ENCODE data around the gene MRGPRD.

MRGPRD gene

DNA sequence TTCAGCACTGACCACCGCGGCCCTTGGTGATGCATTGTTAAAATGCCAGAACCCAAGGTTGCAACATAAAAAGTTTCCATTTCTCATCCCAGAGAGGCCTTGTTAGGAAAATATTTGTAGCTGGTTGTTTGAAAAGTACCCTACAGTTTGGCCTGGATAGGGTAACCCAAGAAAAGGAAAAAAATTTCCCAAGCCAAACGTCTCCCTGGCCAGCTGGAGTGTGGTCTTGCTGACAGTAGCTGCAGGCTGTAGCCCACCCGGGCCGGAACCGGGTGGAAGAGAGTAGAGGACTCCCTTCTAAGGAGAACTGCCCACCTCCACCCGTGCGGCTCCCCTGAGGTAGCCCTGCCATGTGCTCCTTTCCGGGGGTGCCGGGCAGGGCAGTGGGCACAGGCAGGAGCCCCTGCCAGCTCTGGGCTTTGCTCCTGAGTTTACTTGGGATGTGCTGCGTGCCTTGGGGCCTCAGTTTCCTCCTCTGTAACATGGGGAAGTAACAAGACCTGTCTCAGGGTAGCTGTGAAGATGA lies 38.6 kb downstream of the MRGPRD start:
- Mint-ChIP-seq H3K4me3 (no peak overlapping the region), H3K9me3 (no peaks in the 10 kb centered on the region), H3K27me3 (no peaks in the 10 kb centered on the region), H3K27ac (no peak overlapping the region), H3K4me1 (no peaks in the 10 kb centered on the region), H3K36me3 (peaks cover 7% of the 10 kb centered on the region)
- no peak for DNase-seq
- CTCF ChIA-PET, result no interaction called here

DNA sequence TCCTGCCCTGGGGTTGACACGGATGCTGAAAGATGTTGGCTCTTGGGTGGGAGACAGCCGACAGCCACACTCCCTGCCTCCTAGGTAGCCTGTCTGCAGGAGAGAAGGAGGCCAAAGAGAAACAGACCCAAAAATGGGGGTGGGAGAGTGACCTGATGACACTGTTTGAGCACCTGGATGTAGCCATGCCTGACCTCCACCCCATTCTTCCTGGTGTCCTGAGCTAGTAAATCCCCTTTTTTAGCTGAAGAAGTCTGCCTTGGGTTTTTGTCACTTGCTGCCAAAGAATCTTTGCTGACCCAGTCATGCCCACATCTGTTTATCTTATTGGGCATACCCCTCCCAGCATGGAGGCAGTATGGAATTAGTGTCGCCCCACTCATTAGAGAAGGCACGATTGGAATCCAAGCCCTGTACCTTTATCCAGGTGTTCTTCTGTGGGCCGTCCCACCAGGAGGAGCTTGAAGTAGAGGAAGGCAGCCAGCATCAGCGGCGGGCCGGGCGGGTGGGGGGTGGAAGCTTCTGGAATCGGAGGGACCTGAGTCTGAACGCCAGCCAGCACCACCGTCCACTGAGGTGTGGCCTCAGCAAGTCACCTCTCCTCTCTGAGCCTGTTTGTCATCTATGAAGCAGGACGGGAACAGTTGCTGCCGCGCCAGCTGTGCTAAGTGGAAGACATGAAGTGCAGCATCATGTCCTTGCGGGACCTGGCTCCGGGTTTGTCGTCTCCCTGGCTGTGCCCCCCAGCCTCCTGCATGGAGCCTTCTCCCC lies 39.3 kb downstream of the MRGPRD start:
- Mint-ChIP-seq H3K27me3 (no peaks in the 10 kb centered on the region), H3K36me3 (peaks cover 7% of the 10 kb centered on the region), H3K4me3 (no peak overlapping the region), H3K9me3 (no peaks in the 10 kb centered on the region), H3K27ac (no peak overlapping the region), H3K4me1 (no peaks in the 10 kb centered on the region)
- DNase-seq, result no peak
- CTCF ChIA-PET, result no interaction called here

DNA sequence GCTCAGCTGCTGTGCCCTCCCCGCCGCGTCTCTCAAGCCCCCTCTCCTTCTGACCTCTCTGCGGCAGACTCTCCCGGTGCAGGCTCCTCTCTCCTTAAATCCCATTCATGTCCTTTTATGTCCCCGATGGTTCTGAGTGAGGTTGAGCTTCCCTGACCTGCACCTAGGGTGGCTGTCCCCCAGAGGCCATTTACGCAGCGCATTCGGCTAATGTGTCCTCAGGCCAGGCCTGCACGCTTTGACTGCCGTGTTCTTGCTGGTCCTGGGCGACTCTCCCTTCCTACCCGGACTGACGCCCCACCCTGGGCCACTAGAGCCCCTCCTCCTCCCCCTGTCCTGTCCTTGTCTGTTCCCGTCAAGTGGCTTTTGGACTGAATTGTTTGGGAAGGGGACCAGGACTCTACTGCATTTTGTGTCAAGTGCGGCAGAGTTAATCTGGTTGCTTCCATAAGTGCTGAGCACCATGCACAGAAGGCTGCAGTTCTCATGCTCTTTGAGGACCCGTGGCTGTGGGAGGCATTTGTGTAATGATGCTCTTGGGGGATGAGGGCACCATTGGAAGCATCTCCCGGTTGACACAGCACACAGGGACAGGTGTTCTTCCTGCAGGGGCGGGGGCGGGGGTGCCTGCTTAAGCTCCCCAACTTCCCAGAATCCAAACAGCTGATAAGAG lies 40.0 kb downstream of the MRGPRD start:
- Mint-ChIP-seq H3K27ac (no peak overlapping the region), H3K9me3 (no peaks in the 10 kb centered on the region), H3K4me1 (no peaks in the 10 kb centered on the region), H3K36me3 (peaks cover 7% of the 10 kb centered on the region), H3K27me3 (no peaks in the 10 kb centered on the region), H3K4me3 (no peak overlapping the region)
- CTCF ChIA-PET, result no interaction called here
- DNase-seq, result no peak

DNA sequence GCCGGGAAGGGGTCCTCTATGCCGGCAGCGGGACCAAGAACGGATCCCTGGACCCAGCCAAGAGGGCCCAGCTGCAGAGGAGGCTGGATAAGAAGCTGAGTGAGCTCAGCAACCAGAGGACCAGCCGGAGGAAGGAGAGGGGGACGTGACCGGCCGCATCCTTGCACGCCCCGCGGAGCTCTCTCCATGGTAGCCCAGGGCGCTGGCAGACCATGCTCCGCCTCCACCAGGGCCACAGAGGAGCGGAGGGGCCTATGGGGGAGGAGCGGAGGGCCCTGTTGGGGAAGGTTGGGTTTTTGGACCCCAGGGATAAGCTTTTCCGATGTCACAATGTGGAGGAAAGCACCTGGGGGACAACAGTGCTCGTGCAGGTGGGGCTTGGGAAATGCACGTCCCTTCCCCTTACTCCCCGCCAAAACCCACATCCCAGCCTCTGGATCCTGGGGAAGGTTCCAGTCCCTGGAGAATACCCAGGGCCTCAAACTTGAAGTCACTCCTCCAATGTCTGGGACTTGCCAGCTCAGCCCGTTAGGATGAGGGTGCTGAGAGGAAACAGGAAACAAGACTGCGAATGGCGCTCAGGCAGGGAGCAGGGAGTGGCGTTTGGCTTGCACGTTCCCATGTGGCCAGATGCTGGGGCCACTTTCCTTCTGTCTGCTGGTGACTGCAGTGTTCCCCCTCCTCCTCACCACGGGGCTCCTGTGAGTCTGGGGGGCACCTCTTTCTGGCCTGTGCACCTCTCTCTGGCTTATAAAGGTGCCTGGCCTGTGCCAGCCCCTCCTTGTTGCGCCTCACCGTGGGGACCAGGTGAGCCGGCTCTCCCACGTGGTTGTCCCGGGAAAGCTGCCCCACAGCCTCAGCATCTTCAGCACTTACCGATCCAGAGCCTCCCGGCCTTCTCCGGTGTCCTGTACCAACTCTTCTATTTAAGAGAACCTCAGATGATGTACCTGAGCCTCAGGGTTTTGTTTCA lies 40.9 kb downstream of the MRGPRD start:
- no peak for DNase-seq
- Mint-ChIP-seq H3K4me3 (no peak overlapping the region), H3K4me1 (no peaks in the 10 kb centered on the region), H3K36me3 (peaks cover 9% of the 10 kb centered on the region), H3K9me3 (no peaks in the 10 kb centered on the region), H3K27me3 (no peaks in the 10 kb centered on the region), H3K27ac (no peak overlapping the region)
- CTCF ChIA-PET, result no interaction called here

DNA sequence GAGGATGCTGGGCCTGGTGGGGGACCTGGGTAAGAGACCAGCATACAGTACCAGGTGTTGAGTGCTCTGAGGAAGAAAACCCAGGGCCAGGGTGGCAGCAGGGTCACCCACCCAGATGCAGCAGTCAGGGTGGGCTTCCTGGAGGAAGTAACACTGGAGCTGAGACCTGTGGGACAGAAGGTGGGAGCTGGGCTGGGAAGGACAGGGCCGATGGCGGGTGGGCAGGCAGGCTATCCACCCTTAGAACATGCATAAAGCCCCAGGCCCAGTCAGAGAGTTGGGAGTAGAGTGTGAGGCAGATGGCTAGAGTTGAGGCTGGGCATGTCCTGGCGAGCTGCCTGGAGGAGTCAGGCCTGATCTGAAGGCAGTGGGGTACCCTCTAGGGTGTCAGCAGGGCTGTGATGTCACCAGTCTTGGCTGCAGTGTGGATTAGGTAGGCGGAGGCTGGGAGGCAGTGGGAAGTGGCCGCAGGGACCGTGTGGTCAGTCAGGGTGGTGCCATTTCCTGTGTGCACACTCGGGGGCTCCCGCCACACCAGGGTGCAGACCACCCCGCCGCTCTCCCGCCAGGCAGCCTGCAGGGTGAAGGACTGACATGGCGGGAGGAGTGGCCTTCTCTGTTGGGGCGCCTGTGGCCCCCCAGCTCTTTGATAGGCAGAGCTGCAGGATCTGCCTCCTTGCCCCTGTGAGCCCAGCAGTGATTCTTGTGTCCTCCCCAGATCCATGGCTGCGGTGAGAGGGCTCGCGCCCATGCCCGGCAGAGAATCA lies 41.8 kb downstream of the MRGPRD start:
- H3K9me3 Mint-ChIP-seq, result no peaks in the 10 kb centered on the region
- CTCF ChIA-PET, result no interaction called here
- H3K27me3 Mint-ChIP-seq, result no peaks in the 10 kb centered on the region
- no peak overlapping the region for H3K4me3 Mint-ChIP-seq
- no peak for DNase-seq
- no peaks in the 10 kb centered on the region for H3K4me1 Mint-ChIP-seq
- peak overlapping the region; percentile 45 for H3K27ac Mint-ChIP-seq
- peaks cover 9% of the 10 kb centered on the region for H3K36me3 Mint-ChIP-seq

DNA sequence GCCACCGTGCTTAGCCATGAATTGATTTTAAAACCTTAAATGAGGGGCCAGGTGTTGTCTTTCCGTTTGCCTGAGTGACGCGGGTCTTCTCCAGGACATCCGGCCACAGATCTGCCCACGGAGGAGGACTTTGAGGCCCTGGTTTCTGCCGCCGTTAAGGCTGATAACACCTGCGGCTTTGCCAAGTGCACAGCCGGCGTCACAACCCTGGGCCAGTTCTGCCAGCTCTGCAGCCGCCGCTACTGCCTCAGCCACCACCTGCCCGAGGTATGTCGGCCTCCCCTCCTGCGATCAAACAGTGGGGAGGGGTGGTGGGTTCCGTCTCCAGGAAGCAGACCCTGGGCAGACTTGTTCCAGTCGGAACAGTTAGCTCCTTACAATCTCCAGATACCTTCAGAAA lies 42.7 kb downstream of the MRGPRD start:
- Mint-ChIP-seq H3K36me3 (peaks cover 9% of the 10 kb centered on the region), H3K4me3 (no peak overlapping the region), H3K27ac (no peak overlapping the region), H3K4me1 (no peaks in the 10 kb centered on the region), H3K9me3 (no peaks in the 10 kb centered on the region), H3K27me3 (no peaks in the 10 kb centered on the region)
- no peak for DNase-seq
- CTCF ChIA-PET, result no interaction called here

DNA sequence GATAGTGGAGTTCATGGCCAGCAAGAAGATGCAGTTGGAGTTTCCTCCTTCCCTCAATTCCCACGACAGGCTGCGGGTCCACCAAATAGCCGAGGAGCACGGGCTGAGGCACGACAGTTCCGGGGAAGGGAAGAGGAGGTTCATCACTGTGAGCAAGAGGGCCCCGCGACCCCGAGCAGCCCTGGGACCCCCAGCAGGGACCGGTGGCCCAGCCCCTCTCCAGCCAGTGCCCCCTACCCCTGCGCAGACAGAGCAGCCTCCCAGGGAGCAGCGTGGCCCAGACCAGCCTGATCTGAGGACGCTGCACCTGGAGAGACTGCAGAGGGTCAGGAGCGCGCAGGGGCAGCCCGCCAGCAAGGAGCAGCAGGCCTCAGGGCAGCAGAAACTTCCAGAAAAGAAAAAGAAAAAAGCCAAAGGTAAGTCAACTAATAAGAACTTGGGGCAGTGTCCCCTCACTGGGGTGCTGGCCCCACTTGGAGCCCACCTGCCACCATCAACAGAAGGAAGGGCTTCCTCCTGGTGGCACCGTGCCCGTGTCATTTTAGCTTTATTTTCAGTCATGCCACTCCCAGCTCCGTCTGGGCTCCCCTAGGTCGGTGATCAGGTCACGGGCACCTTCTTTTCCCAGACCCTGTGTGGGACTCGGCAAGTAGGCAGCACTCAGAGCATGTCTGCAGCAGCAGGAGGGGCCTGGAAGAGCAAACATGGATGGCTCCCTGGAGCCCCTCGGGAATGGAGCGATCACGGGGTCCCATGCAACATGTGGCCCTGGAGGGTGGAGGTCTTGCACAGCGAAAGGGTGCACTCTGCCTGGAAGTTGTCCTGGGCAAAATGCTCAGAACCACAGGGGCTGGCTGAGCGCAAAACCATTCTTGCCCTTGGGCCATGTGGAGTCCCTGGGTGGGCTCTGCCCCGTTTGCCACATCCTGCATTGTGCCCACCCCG lies 43.8 kb downstream of the MRGPRD start:
- no peaks in the 10 kb centered on the region for H3K4me1 Mint-ChIP-seq
- H3K36me3 Mint-ChIP-seq, result peaks cover 9% of the 10 kb centered on the region
- H3K4me3 Mint-ChIP-seq, result no peak overlapping the region
- no peaks in the 10 kb centered on the region for H3K9me3 Mint-ChIP-seq
- CTCF ChIA-PET, result no interaction called here
- DNase-seq, result no peak
- H3K27ac Mint-ChIP-seq, result no peak overlapping the region
- H3K27me3 Mint-ChIP-seq, result no peaks in the 10 kb centered on the region

DNA sequence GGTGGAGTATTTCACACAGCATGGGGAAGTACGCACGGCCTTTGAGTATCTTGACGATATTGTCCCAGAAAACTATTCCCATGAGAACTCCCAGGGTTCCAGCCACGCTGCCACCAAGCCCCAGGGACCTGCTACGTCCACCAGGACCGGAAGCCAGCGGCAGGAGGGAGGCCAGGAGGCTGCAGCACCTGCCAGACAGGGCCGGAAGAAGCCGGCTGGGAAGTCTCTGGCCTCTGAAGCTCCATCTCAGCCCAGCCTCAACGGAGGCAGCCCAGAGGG lies 44.5 kb downstream of the MRGPRD start:
- CTCF ChIA-PET, result no interaction called here
- Mint-ChIP-seq H3K4me3 (no peak overlapping the region), H3K4me1 (no peaks in the 10 kb centered on the region)

DNA sequence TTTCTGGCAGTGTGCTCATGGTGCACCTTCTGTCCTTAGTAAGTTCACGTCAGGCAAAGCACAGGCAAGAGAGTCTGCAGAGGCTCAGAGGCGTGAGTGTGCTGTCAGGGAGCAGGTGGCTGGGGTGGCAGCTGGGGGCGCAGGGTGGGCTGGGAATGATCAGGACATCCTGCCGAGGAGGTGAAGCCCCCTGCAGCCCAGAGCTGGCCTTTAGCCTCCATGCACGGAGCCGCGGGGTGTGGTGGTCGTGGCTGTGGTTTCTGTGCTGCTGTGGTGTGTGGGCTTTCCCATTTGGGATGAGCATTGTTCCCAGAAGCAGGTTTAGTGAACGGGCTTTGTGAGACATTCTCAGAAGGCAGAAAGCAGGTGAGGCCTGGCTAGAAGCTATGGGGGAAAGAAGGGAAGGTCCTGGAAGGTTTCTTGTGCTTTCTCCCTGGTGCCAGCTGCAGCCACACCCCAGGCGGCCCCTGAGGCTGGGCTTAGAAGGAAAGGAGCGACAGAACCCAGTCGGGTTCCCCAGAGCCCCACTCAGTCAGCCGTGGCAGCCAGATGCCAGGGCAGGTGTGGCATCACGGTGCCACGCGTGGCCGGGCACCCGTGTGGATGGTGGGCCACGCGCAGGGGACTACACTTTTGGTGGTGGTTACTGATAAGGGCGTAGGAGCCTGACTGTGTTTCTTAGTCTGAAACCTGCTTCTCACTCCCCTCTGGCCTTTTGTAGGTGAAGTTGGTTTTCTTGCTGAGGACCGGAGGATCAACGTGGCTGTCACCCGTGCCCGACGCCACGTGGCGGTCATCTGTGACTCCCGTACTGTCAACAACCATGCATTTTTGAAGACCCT lies 45.0 kb downstream of the MRGPRD start:
- Mint-ChIP-seq H3K27me3 (no peaks in the 10 kb centered on the region), H3K36me3 (peaks cover 7% of the 10 kb centered on the region), H3K4me3 (no peak overlapping the region), H3K9me3 (no peaks in the 10 kb centered on the region), H3K27ac (no peak overlapping the region), H3K4me1 (no peaks in the 10 kb centered on the region)
- CTCF ChIA-PET, result no interaction called here
- no peak for DNase-seq

More for the DNA sequence above, 44.5 kb downstream of the MRGPRD start:
- no peak for DNase-seq
- no peaks in the 10 kb centered on the region for H3K27me3 Mint-ChIP-seq
- H3K9me3 Mint-ChIP-seq, result no peaks in the 10 kb centered on the region
- peaks cover 9% of the 10 kb centered on the region for H3K36me3 Mint-ChIP-seq
- no peak overlapping the region for H3K27ac Mint-ChIP-seq

DNA sequence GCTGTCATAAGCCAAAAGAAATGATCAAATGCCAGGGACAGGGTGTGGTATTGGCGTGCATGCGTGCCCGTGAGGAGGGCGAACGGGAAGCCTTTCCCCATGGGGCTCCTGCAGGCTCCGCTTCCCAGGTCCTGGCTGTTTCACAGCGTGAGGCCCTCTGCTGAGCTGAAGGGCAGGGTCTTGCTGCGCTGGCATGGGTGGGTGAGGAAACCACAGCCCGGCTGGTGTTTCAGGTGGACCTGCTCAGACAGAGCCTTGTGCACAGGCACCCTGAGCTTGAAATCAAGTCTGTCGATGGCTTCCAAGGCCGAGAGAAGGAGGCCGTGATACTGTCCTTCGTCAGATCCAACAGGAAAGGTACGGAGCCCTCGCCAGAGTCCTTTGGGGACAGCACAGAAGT lies 45.7 kb downstream of the MRGPRD start:
- Mint-ChIP-seq H3K4me1 (no peaks in the 10 kb centered on the region), H3K9me3 (no peaks in the 10 kb centered on the region), H3K27me3 (no peaks in the 10 kb centered on the region), H3K27ac (no peak overlapping the region), H3K36me3 (peaks cover 11% of the 10 kb centered on the region), H3K4me3 (no peak overlapping the region)
- DNase-seq, result no peak
- CTCF ChIA-PET, result no interaction called here

DNA sequence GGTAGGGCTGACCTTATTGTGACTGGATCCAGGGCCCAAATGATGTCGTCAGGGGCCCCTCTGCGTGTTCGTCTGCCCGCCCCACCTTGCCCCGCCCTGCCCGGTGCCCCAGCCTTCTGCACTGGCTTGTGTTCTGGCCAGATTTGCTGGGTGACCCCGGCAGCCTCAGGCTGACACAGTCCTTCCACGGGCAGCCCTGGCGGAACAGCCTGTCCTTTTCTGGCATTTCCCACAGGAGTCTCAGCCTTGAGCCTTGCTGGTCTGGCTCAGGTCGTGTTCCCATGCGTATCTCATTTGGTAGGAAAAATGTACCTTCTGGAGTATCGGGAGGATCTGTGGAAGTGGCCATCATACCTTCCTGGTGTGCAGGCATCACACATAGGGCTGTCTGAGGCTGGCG lies 46.1 kb downstream of the MRGPRD start:
- H3K4me3 Mint-ChIP-seq, result no peak overlapping the region
- CTCF ChIA-PET, result no interaction called here
- no peak for DNase-seq
- H3K27ac Mint-ChIP-seq, result no peak overlapping the region
- no peaks in the 10 kb centered on the region for H3K27me3 Mint-ChIP-seq
- no peaks in the 10 kb centered on the region for H3K9me3 Mint-ChIP-seq
- no peaks in the 10 kb centered on the region for H3K4me1 Mint-ChIP-seq
- H3K36me3 Mint-ChIP-seq, result peaks cover 14% of the 10 kb centered on the region

DNA sequence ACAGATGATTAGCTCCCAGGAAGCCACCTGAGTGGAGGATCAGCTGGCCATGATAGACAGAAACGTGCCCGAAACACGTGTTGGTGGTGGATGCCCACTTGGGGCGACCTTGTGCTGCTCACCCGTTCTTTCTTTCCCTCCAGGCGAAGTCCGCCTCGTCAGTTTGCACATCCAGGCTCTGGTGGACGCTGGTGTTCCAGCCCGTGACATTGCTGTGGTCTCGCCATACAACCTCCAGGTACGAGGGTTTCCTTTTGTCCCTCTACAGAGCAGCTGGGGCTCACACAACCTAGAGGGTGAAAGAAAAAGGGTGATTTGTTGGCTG lies 46.5 kb downstream of the MRGPRD start:
- H3K9me3 Mint-ChIP-seq, result no peaks in the 10 kb centered on the region
- no peaks in the 10 kb centered on the region for H3K4me1 Mint-ChIP-seq
- peaks cover 16% of the 10 kb centered on the region for H3K36me3 Mint-ChIP-seq
- DNase-seq, result no peak
- no peaks in the 10 kb centered on the region for H3K27me3 Mint-ChIP-seq
- H3K4me3 Mint-ChIP-seq, result no peak overlapping the region
- no peak overlapping the region for H3K27ac Mint-ChIP-seq
- CTCF ChIA-PET, result no interaction called here
